Myocyte (in vitro differentiated cells): ENCODE measurements around the gene RALGDS. TPM values are rescaled to one million over a fixed set of nuclear protein-coding genes. Genes with fewer than 3 reads are reported as not detected.
A peak's percentile ranks its signal among the peaks of the same experiment; 100 is the strongest.
"Not testable (repeated sequence)": the region's sequence is repeated elsewhere in the genome, so short reads cannot be mapped to it uniquely, and the experiment has no call there.

ENCODE experiments used
- DNase-seq: peaks from one replicate; pipeline ENCODE4 v3.0.0-alpha.2; 2012; ENCODE audit warnings: low read depth
- total RNA-seq: library from RNA; depleted of rRNA; stranded (reverse); fragments of >200 nt; gene quantifications from 2 replicates; pipeline ENCODE4 v1.2.3, GENCODE V29; 2014

Gene RALGDS
- total RNA-seq, 1 donor from 2014 or later = 11.3 TPM

DNA sequence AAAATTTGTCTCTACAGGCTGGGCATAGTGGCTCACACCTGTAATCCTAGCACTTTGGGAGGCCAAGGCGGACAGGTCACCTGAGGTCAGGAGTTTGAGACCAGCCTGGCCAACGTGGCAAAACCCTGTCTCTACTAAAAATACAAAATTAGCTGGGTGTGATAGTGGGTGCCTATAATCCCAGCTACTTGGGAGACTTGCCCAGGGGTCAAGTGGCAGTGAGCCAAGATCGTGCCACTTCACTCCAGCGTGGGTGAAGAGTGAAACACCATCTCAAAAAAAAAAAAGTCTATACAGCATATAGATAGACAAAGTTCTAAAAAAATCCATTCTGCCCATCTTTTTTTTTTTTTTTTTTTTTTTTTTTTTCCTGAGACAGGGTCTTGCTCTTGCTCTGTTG is 26.7 kb downstream of the RALGDS start:
- DNase-seq = not testable (repeated sequence)

DNA sequence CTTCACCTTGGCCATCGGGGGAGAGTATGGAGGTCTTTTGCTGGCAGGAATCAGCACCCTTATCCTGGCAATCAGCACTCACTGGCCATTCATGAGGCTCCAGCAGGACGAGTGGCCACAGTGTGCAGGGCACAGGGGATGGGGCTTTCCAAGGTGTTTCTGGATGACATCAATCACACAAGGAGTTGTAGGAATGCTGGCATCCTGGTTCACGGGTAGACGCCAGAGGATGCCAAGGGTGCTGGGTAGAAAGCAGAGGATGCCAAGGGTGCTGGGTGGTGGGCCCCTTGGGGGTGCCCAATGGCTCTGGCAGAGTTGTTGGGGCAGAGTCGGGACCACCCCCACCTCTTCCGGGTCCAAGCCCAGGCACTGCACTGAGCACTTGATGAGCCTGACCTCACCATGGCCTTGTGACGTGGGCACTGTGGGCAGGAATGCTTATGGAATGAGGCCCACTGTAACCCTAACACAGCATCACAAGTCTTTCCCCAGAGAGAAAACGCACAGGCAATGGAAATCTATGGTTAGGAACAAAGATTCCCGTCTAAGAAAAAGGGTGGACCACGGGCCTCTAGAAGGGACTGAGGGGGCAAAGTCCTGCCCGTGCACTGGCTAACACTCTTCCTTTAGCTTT is 30.2 kb downstream of the RALGDS start:
- DNase-seq = no peak

DNA sequence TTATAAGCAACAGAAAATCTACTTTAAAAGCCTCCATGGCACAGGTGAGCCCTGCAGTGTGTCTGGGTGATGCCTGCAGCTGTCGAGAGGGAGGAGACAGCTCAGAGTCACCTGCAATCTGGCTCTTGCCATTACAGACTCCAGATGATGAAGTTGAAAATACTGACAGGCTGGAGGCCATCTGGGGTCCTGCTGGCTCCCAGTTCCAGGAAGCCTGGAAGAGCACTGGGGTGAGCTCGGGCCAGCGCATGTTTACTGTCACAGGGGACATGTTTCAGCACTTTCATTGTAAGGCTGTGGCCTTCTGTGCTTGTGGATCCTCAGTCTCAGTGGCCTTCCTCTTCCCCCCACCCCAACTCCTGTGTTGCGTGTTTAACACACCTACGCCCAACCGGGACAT is 30.9 kb downstream of the RALGDS start:
- no peak for DNase-seq

DNA sequence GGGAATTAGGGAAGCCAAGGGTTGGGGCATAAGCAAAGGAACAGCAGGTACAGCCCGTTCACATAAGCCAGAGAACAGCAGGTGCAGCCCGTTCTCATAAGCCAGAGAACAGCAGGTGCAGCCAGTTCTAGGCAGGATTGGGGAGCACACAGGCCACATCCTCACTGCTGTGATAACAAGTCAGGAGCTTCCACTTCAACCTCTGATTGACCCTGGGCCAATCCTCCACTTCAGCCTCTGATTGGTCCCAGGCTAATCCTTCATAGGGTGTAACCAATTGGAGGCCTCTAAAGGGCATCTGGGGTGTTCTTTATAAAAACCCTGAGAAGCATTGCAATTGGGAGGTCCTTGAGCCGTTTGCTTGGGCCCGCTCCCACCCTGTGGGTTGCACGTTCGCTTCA is 31.8 kb downstream of the RALGDS start:
- DNase-seq = peak; percentile 46

DNA sequence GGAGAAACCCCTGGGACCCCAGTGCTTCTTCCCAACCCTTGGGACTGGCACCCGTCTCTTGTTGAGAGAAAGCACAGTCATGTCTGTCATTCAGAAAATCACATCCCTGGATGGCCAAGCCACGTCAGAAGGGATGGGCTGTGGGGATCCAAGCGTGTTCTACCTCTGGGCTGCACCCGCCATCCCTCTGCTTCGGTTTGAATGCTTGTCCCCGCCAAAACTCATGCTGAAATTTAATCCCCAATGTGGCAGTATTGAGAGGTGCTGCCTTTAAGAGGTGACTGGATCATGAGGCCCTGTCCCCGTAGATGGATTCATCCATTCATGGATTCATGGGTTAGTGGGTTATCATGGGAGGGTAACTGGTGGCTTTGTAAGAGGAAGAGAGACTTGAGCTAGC is 32.3 kb downstream of the RALGDS start:
- no peak for DNase-seq

DNA sequence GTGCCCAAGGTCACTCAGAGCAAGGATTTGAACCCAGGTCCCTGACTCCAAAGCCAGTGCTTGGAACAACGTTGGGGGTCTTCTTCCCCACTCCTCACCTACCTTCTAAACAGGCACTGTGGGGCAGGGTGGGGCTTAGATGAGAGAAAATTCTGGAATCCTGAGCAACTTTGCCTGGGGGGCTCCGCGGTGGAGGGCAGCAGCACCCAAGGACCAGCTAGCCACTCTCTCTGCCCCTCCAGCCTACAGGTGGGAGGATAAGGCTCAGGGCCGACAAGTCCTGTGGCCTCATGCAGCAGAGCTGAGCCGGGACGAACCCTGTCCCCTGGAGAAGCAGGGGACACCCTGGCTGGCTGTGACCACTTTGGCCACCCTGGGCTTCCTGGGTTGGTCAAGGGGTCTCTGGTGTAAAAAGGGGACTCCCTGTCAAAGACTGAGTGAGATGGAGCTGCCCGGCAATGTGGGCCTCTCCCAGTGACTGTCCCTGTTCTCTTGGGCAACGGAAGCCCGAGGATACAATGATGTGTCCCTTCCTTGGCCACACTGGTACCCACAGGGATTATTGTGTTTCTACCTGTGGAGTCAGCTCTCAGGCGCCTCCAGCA is 32.8 kb downstream of the RALGDS start:
- no peak for DNase-seq

DNA sequence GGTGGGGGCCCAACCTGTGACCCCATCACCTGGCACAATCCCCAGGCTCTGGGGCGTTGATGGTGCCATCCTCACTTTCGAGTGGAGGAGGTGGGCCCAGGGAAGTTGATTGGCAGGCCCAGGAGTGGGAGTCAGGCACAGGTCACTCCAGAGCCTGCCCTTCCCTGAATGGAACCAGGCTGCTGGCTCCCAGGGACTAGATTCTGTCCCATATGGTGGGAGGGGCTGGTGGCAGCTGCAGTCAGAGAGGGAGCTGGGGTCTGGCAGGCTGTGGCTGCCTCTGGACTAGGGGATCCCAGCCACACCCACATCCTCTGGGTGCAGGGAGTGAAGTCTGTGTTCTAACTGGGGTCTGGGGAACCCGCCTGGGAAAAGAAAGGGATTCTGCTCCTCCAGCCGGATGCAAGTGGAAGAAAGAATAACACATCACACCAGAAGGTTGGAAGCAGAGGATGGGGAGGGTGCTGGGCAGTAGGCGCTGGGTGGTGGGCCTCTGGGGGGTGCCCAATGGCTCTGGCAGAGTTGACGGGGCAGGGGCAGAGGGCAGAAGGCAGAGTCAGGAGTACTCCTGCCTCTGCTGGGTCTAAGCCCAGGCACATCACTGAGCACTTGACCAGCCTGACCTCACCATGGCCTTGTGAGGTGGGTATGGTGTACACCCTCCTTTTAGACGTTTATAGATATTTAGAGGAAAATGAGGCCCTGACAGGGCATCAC is 33.5 kb downstream of the RALGDS start:
- no peak for DNase-seq

DNA sequence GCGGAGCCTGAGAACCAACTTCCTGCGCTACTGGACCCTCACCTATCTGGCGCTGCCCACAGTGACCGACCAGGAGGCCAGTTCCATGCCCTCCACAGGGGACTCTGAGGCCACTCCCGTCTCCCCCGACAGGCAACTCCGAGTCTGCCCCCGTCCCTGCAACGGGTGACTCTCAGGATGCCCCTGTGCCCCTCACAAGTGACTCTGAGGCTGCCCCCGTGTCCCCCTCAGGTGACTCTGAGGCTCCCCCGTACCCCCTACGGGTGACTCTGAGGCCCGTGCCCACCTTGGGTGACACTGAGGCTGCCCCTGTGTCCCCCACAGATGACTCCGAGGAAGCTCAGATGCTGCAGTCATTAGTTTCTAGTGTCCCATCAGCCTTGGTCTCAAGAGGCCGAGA is 34.1 kb downstream of the RALGDS start:
- no peak for DNase-seq

DNA sequence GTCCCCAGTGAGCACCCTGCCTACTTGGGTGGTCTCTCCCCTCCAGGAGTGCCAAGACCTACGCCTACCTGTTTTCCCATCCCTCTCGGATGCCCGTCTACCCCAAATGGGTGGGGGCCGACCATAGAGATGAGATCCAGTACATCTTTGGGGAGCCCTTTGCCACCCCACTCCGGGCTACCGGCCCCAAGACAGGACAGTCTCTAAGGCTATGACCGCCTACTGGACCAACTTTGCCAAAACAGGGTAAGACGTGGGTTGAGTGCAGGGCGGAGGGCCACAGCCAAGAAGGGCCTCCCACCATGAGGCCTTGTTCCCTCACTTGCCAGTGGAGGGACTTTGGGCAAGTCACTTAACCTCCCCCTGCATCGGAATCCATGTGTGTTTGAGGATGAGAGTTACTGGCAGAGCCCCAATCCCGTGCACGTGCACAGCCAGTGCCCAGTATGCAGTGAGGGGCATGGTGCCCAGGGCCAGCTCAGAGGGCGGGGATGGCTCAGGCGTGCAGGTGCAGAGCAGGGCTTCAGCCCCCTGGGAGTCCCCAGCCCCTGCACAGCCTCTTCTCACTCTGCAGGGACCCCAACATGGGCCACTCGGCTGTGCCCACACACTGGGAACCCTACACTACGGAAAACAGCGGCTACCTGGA is 34.7 kb downstream of the RALGDS start:
- not testable (repeated sequence) for DNase-seq

DNA sequence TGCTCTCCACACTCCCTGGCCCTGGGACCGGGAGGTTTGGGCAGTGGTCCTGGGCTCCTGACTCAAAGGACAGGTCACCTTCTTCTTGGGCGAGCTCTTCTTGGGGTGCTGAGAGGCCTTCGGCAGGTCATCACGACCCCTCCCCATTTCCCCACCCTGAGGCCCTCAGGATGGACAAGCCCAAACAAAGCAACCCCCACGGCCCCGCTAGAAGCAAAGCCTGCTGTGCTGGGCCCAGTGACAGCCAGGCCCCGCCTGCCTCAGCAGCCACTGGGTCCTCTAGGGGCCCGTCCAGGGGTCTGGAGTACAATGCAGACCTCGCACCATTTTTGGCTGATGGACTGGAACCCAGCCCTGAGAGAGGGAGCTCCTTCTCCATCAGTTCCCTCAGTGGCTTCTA is 37.4 kb downstream of the RALGDS start:
- not testable (repeated sequence) for DNase-seq

DNA sequence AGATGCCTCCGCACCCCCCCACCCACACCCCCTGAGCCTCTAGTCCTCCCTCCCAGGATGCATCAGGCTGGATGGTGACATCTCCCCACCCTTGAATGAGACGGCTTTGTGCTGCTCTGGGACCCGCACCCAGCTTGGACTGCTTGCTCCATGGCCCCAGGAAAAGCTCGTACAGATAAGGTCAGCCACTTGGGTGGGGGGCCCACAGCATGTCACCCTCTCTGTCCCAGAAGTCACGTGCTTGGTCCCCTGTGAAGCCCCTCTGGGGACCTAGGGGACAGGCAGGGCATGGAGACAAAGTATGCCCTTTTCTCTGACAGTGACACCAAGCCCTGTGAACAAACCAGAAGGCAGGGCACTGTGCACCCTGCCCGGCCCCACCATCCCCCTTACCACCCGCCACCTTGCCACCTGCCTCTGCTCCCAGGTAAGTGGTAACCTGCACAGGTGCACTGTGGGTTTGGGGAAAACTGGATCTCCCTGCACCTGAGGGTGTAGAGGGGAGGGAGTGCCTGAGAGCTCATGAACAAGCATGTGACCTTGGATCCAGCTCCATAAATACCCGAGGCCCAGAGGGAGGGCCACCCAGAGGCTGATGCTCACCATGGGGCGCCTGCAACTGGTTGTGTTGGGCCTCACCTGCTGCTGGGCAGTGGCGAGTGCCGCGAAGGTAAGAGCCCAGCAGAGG is 38.9 kb downstream of the RALGDS start:
- DNase-seq = not testable (repeated sequence)

DNA sequence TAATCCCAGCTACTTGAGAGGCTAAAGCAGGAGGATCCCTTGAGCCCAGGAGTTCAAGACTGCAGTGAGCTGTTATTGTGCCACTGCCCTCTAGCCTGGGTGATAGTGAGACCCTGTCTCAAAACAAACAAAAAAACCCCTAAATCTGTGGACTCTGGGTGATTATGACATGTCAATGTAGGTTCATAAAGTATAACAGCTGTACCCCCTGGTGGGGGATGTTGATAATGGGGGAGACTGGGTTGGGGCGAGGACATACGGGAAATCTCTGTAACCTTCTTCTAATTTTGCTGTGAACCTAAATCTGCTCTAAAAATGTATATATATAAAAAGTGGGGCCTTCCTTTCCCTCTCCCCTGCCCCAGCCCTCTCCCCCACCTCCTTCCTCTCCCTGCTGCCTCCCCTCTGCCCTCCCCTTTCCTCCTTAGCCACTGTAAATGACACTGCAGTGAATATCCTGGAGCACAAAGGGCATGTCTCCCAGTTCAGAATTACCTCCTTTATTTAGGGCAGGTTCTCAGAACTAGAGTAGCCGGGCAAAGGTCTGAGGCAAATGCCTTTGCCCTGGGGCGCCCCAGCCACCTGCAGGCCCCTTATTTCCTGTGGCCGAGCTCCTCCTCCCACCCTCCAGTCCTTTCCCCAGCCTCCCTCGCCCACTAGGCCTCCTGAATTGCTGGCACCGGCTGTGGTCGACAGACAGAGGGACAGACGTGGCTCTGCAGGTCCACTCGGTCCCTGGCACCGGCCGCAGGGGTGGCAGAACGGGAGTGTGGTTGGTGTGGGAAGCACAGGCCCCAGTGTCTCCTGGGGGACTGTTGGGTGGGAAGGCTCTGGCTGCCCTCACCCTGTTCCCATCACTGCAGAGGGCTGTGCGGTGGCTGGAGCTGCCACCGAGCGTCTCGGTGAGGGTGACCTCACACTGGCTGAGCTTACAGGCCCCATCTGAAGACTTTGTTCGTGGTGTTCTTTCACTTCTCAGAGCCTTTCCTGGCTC is 40.0 kb downstream of the RALGDS start:
- DNase-seq = not testable (repeated sequence)

DNA sequence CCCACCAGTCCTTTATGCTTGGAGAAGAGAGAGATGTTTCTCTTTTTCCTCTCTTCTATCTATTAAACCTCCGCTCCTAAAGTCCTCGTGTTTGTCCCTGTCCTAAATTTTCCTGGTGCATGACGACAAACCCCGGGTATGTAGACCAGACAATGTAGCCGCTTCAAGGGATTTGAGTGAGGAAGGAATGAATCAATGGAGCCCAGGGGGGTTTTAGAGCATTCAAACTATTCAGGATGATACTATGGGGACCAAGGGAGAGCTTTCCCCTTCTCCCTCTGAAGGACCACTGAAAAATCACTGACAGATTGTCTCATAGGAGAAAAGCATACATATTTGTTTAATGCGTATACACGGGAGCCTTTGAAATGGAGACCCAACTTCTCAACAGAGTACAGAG is 40.9 kb downstream of the RALGDS start:
- DNase-seq = no peak

DNA sequence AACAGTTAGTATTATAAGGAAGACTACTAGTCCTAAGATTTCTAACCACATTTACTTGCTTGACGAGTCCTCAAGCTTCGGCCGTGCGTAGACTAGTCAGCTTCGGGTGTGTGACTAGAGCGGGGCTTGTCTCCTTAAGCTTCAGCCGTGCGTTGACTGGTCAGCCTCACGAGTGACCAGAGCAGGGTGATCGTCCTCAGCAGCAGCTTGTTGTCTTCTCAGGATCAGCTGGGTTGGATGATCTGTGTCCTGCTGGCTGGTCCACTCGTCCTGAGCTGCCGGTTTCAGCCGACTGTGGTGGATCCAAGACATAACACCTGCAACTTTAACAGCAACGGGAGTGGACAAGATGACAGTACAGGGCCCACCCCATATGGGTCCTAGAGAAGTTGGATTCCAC is 42.6 kb downstream of the RALGDS start:
- no peak for DNase-seq

DNA sequence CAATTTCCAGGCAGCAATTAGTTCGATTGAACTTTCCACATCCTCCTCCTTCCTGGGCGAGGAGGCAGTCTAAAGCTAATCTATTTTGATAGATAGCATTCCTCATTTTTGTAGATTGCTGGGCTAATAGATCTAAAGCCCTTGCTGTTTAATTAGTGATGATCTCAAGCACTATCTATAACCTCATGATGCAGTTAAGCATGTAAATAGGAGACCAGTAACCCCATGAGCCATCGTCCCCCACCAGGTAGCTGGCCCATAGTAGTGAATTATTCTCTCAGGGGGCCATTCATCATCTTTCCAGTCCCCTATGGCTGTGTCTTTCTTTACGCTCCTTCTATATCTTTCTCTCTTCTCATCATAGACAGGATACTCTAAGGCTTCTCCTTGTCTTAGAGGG is 44.3 kb downstream of the RALGDS start:
- DNase-seq = no peak

DNA sequence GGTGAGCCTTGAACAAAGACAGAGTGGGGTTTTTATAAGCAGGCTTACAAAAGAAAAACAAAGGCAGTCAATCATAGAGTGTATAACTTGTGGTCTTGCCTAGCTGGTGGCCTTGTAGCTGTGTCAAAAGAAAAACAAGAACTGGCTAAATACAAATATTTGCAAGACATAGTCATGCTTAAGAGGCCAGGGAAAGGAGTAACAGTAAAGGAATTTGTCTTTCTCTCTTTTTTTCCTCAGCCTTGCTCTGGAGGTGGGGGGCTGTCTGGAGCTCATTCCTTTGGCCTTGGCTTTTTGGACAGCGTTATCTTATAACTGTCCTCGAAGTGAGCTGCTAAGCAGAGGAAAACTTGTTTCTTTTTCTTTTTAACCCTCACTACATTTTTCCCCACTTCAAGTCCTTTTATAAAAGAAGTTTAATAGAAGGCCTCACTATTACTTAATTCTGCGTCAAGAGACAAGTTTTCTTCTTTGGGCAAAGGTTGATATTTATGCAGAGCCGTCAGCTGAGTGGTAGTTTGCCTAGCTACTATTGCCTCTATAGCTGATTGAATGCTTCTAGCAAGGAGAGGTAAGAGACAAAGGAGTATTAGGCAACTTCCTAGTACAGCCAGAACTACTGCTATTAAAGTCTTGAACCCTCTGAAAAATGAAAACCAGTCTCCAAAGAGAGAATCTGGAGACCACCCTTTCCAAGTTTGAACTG is 45.0 kb downstream of the RALGDS start:
- peak; percentile 39 for DNase-seq

DNA sequence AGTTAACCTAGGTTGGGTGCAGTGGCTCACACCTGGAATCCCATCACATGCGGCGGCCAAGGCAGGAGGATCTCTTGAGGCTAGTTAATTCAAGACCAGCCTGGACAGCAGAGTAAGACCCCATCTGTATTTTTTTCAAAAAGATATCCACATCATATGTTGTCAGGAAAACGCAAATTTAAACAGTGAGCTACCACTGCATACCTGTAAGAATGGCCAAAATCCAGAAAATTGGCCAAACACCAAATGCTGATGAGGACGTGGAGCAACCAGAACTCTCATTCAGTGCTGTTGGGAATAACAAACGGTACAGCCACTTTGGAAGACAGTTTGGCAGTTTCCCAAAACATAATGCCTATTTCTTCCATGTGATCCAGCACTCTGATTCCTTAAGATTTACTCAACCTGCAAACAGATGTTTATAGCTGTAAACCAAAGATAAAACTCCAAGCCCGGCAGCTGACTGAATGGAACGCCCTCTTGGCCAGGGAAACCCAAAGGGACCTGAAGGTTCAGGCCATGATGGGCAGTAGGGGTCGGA is 46.9 kb downstream of the RALGDS start:
- peak; percentile 29 for DNase-seq

DNA sequence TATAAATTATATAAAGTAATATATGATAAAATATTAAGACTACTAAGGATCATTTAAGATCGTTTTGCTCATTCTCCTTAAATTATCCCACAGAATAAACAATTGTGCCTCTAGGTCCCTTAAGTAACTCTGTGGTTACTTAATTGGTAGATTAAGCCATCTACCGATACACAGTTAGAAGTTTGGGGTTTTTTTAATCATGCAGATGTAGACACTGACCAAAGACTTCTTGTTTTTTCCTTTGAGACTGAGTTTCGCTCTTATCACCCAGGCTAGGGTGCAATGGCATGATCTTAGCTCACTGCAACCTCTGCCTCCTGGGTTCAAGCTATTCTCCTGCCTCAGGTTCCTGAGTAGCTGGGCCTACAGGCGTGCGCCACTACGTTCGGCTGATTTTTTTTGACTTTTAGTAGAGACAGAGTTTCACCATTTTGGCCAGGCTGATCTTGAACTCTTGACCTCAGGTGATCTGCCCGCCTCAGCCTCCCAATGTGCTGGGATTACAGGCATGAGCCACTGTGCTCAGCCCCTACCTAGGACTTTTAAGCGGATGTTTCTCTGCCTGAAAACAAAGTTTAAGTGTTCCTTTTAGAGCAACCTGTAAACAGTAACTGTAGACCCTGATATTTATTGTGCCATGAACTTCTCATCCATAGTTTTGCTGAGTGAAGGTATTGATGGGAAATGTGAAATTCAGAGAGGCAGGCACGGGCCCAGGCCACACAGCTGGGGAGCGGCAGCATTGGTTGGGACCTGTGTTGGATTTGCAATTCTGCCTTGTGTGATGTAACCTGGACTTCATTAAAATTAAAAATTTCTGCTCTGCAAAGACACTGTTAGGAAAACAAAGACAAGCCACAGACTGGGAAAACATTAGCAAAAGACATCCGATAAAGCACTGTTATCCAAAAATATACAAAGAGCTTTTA is 47.7 kb downstream of the RALGDS start:
- DNase-seq = no peak
